Vagina (tissue), 2 donors: ENCODE results near the gene ABCA2.
A peak's percentile ranks its signal among the peaks of the same experiment; 100 is the strongest.

Experiments
- POLR2A ChIP-seq, 2 donors: fragments of 450-650 bp; IDR thresholded peaks; one replicate each; pipeline ENCODE4 v1.6.1; 2017; ENCODE audit warnings: antibody characterized with exemption in 2 of 2, mild to moderate bottlenecking in 2 of 2, moderate library complexity in 2 of 2
- POLR2AphosphoS5 ChIP-seq, 2 donors: sonication (generic); formaldehyde crosslinking; IDR thresholded peaks; one replicate each; pipeline ENCODE4 v1.9.0; 2017; ENCODE audit warnings: antibody characterized with exemption in 2 of 2, mild to moderate bottlenecking in 2 of 2, low read depth in 1 of 2; ENCODE audit not compliant: insufficient read depth in 1 of 2
- TF ChIP-seq, protein P1 (sequence below), 3 experiments: fragments of 450-650 bp in 2 of 3; fragments of 200-600 bp in 1 of 3; sonication (generic) in 1 of 3; IDR thresholded peaks; one replicate each; pipeline ENCODE4 v1.5.1; 2017 to 2019; ENCODE audit warnings: antibody characterized with exemption in 3 of 3, mild to moderate bottlenecking in 2 of 3, moderate library complexity in 2 of 3

DNA sequence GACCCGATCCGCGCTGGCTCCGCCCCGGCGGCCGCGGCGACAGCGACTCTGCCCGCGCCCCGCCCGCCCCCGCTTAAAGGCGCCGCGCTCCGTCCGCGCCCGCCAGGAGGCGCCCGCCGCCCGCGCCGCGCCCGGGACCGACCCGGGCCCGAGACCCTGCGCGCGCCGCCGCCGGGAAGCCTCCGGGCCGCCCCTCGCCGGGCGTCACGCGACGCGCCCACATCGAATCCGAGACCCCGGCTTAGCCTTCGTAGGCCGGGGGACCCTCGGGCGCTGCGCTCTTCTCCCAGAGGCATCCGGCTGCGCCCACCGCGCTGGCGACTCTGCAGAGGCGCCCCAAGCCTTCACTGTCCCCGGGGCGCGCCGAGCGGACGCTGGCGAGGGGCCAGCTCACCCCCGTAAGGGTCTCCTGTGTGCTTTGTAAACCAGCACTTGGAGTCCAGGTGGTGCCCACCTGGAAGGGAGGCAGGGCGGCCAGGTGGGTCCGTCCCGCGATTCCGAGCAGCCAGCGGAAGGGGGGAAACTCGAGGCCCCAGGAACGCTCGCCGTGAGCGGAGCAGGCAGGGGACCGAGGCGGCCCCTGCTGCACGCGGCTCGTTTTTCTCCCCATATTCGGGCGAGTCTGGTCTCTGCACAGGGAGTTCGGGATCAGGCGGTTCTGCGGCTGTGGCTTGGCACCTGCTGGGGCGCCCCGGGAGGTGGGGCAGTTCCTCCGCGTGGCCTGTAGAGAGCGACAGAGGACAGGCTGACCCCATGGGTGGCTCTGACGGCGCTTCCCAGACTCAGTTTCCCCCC lies 423 bp upstream of the ABCA2 start:
- TF ChIP-seq, protein P1, sequence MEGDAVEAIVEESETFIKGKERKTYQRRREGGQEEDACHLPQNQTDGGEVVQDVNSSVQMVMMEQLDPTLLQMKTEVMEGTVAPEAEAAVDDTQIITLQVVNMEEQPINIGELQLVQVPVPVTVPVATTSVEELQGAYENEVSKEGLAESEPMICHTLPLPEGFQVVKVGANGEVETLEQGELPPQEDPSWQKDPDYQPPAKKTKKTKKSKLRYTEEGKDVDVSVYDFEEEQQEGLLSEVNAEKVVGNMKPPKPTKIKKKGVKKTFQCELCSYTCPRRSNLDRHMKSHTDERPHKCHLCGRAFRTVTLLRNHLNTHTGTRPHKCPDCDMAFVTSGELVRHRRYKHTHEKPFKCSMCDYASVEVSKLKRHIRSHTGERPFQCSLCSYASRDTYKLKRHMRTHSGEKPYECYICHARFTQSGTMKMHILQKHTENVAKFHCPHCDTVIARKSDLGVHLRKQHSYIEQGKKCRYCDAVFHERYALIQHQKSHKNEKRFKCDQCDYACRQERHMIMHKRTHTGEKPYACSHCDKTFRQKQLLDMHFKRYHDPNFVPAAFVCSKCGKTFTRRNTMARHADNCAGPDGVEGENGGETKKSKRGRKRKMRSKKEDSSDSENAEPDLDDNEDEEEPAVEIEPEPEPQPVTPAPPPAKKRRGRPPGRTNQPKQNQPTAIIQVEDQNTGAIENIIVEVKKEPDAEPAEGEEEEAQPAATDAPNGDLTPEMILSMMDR (IDR thresholded peaks at IDR 0.05), result peak in 2 of 3 experiments; percentile 2 to 23
- TF ChIP-seq POLR2A (IDR thresholded peaks at IDR 0.05) (no peak), POLR2AphosphoS5 (IDR thresholded peaks at IDR 0.05; ENCODE audit: insufficient read depth in 1 of 2, low read depth in 1 of 2) (peak in 1 of 2 donors; percentile 26)
